Transverse colon (tissue), 4 donors: ENCODE results near the gene HEG1.

Experiments
- CTCF ChIP-seq, 5 experiments: fragments of 200-600 bp in 3 of 5; fragments of 450-650 bp in 2 of 5; sonication (generic) in 3 of 5; IDR thresholded peaks; 1 replicate in 2 of 5; 2 replicates in 3 of 5; pipeline ENCODE4 v1.5.1; 2016 to 2017; ENCODE audit warnings: antibody characterized with exemption in 5 of 5, inconsistent platforms in 3 of 5, mild to moderate bottlenecking in 2 of 5, moderate library complexity in 1 of 5
- POLR2A ChIP-seq: fragments of 450-650 bp; IDR thresholded peaks from one replicate; pipeline ENCODE4 v1.6.1; 2016; ENCODE audit warnings: antibody characterized with exemption, mild to moderate bottlenecking, moderate library complexity
- POLR2AphosphoS5 ChIP-seq, 3 donors: sonication (generic); formaldehyde crosslinking; IDR thresholded peaks; one replicate each; pipeline ENCODE4 v1.6.1; 2016; ENCODE audit warnings: antibody characterized with exemption in 3 of 3

GRCh38 chr3:124960698-124961097 lies 95.1 kb downstream of the HEG1 start:
- TF ChIP-seq CTCF (IDR thresholded peaks at IDR 0.05), result no peak
- no peak for TF ChIP-seq POLR2AphosphoS5 (IDR thresholded peaks at IDR 0.05)
- TF ChIP-seq POLR2A, result no peak
